Measurements from ENCODE around the gene RABGAP1.

- no peak for TF ChIP-seq CTCF (conservative IDR thresholded peaks at IDR 0.05)
- no peak for TF ChIP-seq EZH2 (IDR thresholded peaks at IDR 0.05; ENCODE audit: low read depth)
Observed at GRCh38 chr9:122954253-122954691, 13.5 kb downstream of the RABGAP1 start.
